ENCODE results near the gene PKD1L1. TPM values are rescaled to one million over a fixed set of nuclear protein-coding genes. Genes with fewer than 3 reads are reported as not detected.

Gene PKD1L1, protein sequence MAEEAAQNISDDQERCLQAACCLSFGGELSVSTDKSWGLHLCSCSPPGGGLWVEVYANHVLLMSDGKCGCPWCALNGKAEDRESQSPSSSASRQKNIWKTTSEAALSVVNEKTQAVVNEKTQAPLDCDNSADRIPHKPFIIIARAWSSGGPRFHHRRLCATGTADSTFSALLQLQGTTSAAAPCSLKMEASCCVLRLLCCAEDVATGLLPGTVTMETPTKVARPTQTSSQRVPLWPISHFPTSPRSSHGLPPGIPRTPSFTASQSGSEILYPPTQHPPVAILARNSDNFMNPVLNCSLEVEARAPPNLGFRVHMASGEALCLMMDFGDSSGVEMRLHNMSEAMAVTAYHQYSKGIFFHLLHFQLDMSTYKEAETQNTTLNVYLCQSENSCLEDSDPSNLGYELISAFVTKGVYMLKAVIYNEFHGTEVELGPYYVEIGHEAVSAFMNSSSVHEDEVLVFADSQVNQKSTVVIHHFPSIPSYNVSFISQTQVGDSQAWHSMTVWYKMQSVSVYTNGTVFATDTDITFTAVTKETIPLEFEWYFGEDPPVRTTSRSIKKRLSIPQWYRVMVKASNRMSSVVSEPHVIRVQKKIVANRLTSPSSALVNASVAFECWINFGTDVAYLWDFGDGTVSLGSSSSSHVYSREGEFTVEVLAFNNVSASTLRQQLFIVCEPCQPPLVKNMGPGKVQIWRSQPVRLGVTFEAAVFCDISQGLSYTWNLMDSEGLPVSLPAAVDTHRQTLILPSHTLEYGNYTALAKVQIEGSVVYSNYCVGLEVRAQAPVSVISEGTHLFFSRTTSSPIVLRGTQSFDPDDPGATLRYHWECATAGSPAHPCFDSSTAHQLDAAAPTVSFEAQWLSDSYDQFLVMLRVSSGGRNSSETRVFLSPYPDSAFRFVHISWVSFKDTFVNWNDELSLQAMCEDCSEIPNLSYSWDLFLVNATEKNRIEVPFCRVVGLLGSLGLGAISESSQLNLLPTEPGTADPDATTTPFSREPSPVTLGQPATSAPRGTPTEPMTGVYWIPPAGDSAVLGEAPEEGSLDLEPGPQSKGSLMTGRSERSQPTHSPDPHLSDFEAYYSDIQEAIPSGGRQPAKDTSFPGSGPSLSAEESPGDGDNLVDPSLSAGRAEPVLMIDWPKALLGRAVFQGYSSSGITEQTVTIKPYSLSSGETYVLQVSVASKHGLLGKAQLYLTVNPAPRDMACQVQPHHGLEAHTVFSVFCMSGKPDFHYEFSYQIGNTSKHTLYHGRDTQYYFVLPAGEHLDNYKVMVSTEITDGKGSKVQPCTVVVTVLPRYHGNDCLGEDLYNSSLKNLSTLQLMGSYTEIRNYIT (N-terminal part only)
- under 0.01 TPM in 1 of 2 replicates, not detected in the other for total RNA-seq

DNA sequence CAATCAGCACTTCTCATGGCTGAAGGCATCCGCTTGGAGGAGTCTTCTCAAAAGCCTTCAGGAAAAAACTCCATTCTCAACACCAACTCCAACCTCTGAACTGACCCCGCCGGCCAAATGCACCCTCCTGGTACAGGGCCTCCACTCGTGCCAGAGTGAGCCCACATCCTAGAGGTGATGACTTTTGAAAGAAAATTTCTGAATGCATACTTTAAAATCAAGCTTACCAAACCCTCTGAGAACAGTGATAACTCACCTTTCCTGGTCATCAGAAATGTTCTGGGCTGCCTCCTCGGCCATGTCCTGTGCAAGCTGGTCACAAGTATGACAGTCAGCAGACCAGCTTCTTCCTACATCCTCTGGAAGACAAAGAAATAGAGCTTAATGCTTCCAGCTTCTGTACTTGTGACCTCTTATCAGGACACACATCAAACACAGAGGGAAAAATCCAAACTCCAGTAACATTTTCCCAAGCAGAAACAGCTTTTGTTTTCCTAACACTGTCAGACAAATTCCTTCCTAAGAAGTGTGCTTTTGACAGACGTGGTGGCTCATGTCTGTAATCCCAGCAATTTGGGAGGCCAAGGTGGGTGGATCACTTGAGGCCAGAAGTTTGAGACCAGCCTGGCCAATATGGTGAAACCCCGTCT is at the start of gene PKD1L1:
PKD1L1 (minus strand) TSS at position 326 of the 650 bp plus-strand sequence; CDS start at position 300, 26 bp downstream.

DNA sequence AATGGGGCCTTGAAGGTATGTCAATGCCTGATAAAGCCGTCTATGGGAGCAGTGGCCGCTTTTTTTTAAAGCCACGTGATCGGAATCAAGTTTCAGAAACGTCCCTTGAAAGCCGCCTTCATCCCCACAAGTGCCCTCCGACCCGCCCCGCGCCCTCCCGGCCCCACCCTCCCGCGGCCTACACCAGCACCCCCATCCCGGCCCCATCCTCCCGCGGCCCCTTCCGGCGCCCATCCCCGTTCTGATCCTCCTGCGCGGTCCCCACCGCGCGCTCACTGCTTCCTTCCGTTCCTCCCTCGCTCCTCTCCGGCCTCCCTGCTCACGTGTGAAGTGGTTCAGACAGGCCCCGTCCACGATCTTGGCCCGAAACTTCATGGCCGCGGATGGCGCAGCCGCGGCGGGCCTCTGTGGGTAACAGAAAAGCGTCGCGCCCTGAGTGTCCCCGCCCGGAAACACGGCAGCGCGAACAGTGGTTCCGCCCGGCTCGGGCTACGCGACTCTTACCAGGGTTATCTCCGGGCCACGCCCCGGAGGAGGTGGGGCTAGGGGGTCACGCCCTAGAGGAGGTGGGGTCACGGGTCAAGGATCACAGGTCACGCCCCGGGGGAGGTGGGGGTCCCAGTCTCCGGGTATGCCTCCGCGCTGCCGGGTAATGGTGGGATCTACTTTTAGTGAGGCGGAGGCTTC is 31.0 kb upstream of the PKD1L1 start, which contains the start of gene HUS1:
HUS1 (minus strand) TSS at position 471 of the 687 bp plus-strand sequence; CDS start at position 375, 96 bp downstream.

Other genes starting within 250 kb of the PKD1L1 start
- gene HUS1, start 31.1 kb upstream of the PKD1L1 start, total RNA-seq, result 10.9 and 16.3 TPM in 2 replicates
- 0.51 TPM in 1 of 2 replicates, not detected in the other for gene SUN3, start 80.6 kb upstream of the PKD1L1 start, total RNA-seq
- gene C7orf57, start 87.1 kb upstream of the PKD1L1 start, total RNA-seq, result 0.13 and 0.16 TPM in 2 replicates
- 27.4 and 39.6 TPM in 2 replicates for gene UPP1, start 140.8 kb upstream of the PKD1L1 start, total RNA-seq
- gene ABCA13, start 223.0 kb upstream of the PKD1L1 start, total RNA-seq, result 0.38 and 0.65 TPM in 2 replicates